Natural killer cell (primary cell): Measurements from ENCODE around the gene ADD1. TPM values are rescaled to one million over a fixed set of nuclear protein-coding genes. Genes with fewer than 3 reads are reported as not detected.
A peak's percentile ranks its signal among the peaks of the same experiment; 100 is the strongest.

Experiments
- ATAC-seq, 3 donors: fragments of 150-1000 bp in 2 of 3; fragments of 200-7000 bp in 1 of 3; cut with Tn5 transposase; 1 replicate in 1 of 3; 2 replicates in 2 of 3; pipeline ENCODE4 v1.10.0; 2021; ENCODE audit warnings: mild to moderate bottlenecking in 2 of 3, moderate library complexity in 2 of 3
- DNase-seq, 2 donors: peaks; one replicate each; pipeline versions ENCODE4 v3.0.0 to v3.0.0-alpha.2; 2013 to 2021; ENCODE audit warnings: mixed read lengths in 1 of 2
- H3K27ac ChIP-seq: one replicate; pipeline ENCODE4 v1.5.1; 2013; ENCODE audit warnings: mild to moderate bottlenecking, low read length
- H3K27me3 ChIP-seq: one replicate; pipeline ENCODE4 v1.6.1; 2013; ENCODE audit warnings: low read length; ENCODE audit not compliant: control insufficient read depth, insufficient read depth
- H3K36me3 ChIP-seq: one replicate; pipeline ENCODE4 v1.6.1; 2013; ENCODE audit warnings: low read length; ENCODE audit not compliant: control insufficient read depth, insufficient read depth
- H3K4me1 ChIP-seq: one replicate; pipeline ENCODE4 v1.6.1; 2013; ENCODE audit warnings: low read length; ENCODE audit not compliant: control insufficient read depth, insufficient read depth
- H3K4me3 ChIP-seq: one replicate; pipeline ENCODE4 v1.5.1; 2013; ENCODE audit warnings: low read length
- H3K9me3 ChIP-seq: one replicate; pipeline ENCODE4 v1.6.1; 2013; ENCODE audit warnings: low read length; ENCODE audit not compliant: control insufficient read depth, insufficient read depth
- H3K27ac Mint-ChIP-seq, 2 donors: one replicate each; pipeline ENCODE4 v1.8.0; 2022; ENCODE audit warnings: mild to moderate bottlenecking in 2 of 2, mixed read lengths in 2 of 2, moderate library complexity in 1 of 2
- H3K27me3 Mint-ChIP-seq, 2 donors: one replicate each; pipeline ENCODE4 v1.8.0; 2022; ENCODE audit warnings: low read depth in 2 of 2, mixed read lengths in 2 of 2
- H3K36me3 Mint-ChIP-seq: one replicate; pipeline ENCODE4 v1.8.0; 2022; ENCODE audit warnings: mixed read lengths
- H3K4me1 Mint-ChIP-seq, 2 donors: one replicate each; pipeline ENCODE4 v1.8.0; 2022; ENCODE audit warnings: mixed read lengths in 2 of 2
- H3K4me3 Mint-ChIP-seq: one replicate; pipeline ENCODE4 v1.8.0; 2022; ENCODE audit warnings: mild to moderate bottlenecking, moderate library complexity, mixed read lengths
- H3K9me3 Mint-ChIP-seq, 2 donors: one replicate each; pipeline ENCODE4 v1.8.0; 2022; ENCODE audit warnings: mixed read lengths in 2 of 2
- WGBS: methylation state at CpG from one replicate; pipeline ENCODE4 v1.1.7; 2013; ENCODE audit warnings: missing lambda C conversion rate; ENCODE audit not compliant: insufficient coverage; 5-methylcytosine and 5-hydroxymethylcytosine counted together
- intact Hi-C: fragments of 100-400 bp; cut with micrococcal nuclease; formaldehyde crosslinking; loops from one replicate; pipeline ENCODE4 v1.14.2; 2022
- total RNA-seq, 4 donors: library from RNA; stranded (reverse); fragments of 120-200 nt in 1 of 4; gene quantifications; one replicate each; pipeline versions ENCODE4 v1.2.3 to v1.2.4, GENCODE V29; 2013 to 2022
- TF ChIP-seq, protein P1 (sequence below): fragments of 200-600 bp; IDR thresholded peaks from one replicate; pipeline ENCODE4 v1.8.0; 2022; ENCODE audit warnings: antibody characterized with exemption

ADD1 gene
- total RNA-seq, 3 donors from 2014 or later (not counting 1 experiment from before 2014, with no cell fraction given) = 383 to 465 (median 452) TPM

DNA sequence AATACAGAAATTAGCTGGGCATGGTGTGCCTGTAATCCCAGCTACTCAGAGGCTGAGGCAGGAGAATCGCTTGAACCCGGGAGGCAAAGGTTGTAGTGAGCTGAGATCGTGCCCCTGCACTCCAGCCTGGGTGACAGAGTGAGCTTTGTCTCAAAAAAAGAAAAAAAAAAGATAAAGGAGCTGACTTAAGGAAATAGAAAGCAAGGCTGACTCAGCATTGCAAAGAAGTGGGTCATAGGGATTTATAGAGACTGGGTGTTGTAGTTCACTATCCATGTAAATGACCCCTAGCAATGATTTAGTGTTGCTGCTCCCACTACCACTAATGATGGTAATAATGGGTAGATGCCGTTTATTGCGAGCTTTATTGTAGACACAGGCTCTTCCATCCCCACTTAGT is 47.6 kb downstream of the ADD1 start:
- intact Hi-C loops = no loop called here
- Mint-ChIP-seq H3K36me3 (peaks cover 15% of the 10 kb centered on the region), H3K4me3 (no peak overlapping the region), H3K27me3 (no peaks in the 10 kb centered on the region), H3K27ac (peak overlapping the region; percentile 43 to 82), H3K9me3 (no peaks in the 10 kb centered on the region), H3K4me1 (peaks cover 20 to 29% of the 10 kb centered on the region in 2 donors)
- Histone ChIP-seq H3K4me3 (no peak overlapping the region), H3K27ac (no peak overlapping the region), H3K9me3 (no peaks in the 10 kb centered on the region), H3K27me3 (no peaks in the 10 kb centered on the region), H3K36me3 (peaks cover 42% of the 10 kb centered on the region), H3K4me1 (no peaks in the 10 kb centered on the region)
- no peak for ATAC-seq
- 95% methylated on average over 5 of the region's 5 CpGs for WGBS
- TF ChIP-seq, protein P1, sequence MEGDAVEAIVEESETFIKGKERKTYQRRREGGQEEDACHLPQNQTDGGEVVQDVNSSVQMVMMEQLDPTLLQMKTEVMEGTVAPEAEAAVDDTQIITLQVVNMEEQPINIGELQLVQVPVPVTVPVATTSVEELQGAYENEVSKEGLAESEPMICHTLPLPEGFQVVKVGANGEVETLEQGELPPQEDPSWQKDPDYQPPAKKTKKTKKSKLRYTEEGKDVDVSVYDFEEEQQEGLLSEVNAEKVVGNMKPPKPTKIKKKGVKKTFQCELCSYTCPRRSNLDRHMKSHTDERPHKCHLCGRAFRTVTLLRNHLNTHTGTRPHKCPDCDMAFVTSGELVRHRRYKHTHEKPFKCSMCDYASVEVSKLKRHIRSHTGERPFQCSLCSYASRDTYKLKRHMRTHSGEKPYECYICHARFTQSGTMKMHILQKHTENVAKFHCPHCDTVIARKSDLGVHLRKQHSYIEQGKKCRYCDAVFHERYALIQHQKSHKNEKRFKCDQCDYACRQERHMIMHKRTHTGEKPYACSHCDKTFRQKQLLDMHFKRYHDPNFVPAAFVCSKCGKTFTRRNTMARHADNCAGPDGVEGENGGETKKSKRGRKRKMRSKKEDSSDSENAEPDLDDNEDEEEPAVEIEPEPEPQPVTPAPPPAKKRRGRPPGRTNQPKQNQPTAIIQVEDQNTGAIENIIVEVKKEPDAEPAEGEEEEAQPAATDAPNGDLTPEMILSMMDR = no peak
- DNase-seq = no peak

DNA sequence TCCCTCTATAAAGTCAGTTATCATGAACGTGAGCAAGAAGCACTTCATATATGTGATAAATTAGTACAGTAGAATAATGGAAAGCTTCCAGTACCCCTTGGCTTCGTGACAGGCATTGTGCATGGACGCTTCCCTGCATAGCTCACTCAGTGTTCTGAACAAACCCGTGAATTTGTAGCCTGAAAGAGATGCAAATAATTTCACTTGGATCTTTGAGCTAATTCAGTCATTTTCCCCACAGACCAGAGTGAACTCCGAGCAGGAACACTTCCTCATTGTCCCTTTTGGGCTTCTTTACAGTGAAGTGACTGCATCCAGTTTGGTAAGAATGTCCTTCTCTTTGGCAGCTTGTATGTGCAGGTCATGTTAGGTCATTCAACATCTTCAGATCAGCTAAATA is 50.1 kb downstream of the ADD1 start:
- H3K4me3 ChIP-seq = no peak overlapping the region
- H3K4me1 ChIP-seq = no peaks in the 10 kb centered on the region
- Mint-ChIP-seq H3K36me3 (peaks cover 15% of the 10 kb centered on the region), H3K4me1 (peaks cover 14 to 16% of the 10 kb centered on the region in 2 donors), H3K9me3 (no peaks in the 10 kb centered on the region), H3K27me3 (no peaks in the 10 kb centered on the region), H3K27ac (no peak overlapping the region), H3K4me3 (no peak overlapping the region)
- TF ChIP-seq, protein P1 = no peak
- peaks cover 45% of the 10 kb centered on the region for H3K36me3 ChIP-seq
- ATAC-seq (no peak), DNase-seq (no peak)
- no peaks in the 10 kb centered on the region for H3K27me3 ChIP-seq
- no peaks in the 10 kb centered on the region for H3K9me3 ChIP-seq
- H3K27ac ChIP-seq = no peak overlapping the region
- intact Hi-C loops = no loop called here
- 94% methylated on average over 5 of the region's 5 CpGs for WGBS

- H3K27me3 Mint-ChIP-seq = no peaks in the 10 kb centered on the region
- H3K27ac Mint-ChIP-seq = peak overlapping the region; percentile 26 to 29
- no peak for ATAC-seq
- H3K27ac ChIP-seq = no peak overlapping the region
- H3K36me3 Mint-ChIP-seq = peaks cover 32% of the 10 kb centered on the region
- H3K9me3 ChIP-seq = no peaks in the 10 kb centered on the region
- H3K9me3 Mint-ChIP-seq = no peaks in the 10 kb centered on the region
- H3K4me1 Mint-ChIP-seq = peaks cover 6 to 10% of the 10 kb centered on the region in 2 donors
- H3K27me3 ChIP-seq = no peaks in the 10 kb centered on the region
- intact Hi-C loops = no loop called here
- H3K4me1 ChIP-seq = no peaks in the 10 kb centered on the region
- DNase-seq = no peak
- H3K4me3 Mint-ChIP-seq = no peak overlapping the region
- H3K36me3 ChIP-seq = peaks cover 74% of the 10 kb centered on the region
- WGBS = 91% methylated on average over 3 of the region's 3 CpGs
- no peak overlapping the region for H3K4me3 ChIP-seq
- TF ChIP-seq, protein P1 = no peak
These were observed 54.4 kb downstream of the ADD1 start for GRCh38 chr4:2898001-2898400.

DNA sequence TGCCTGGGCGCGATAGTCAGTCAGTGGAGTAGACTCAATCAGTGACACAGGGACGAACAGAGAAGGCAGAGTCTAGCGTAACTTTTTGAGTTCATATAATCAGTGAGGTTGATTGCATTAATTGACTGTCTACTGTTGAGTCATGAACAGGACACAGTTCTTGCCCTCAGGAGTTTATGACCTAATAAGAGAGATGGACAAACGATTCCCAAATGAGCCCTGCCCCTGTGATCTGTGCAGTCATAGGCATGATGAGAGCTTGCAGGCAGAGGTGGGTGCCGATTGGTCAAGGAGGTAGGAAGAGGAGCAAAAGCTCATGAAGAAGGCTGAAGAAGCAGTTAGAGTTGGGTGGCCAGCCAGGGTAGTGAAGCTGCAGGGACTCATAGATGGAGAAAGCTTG is 57.1 kb downstream of the ADD1 start:
- Mint-ChIP-seq H3K4me1 (peaks cover 12 to 22% of the 10 kb centered on the region in 2 donors), H3K4me3 (no peak overlapping the region), H3K27me3 (no peaks in the 10 kb centered on the region), H3K27ac (peak overlapping the region; percentile 39 to 70), H3K36me3 (peaks cover 41% of the 10 kb centered on the region), H3K9me3 (no peaks in the 10 kb centered on the region)
- intact Hi-C loops = no loop called here
- TF ChIP-seq, protein P1 = no peak
- H3K4me3 ChIP-seq = no peak overlapping the region
- DNase-seq = no peak
- H3K27me3 ChIP-seq = no peaks in the 10 kb centered on the region
- ATAC-seq = no peak
- no peaks in the 10 kb centered on the region for H3K4me1 ChIP-seq
- peaks cover 79% of the 10 kb centered on the region for H3K36me3 ChIP-seq
- no peaks in the 10 kb centered on the region for H3K9me3 ChIP-seq
- H3K27ac ChIP-seq = no peak overlapping the region
- WGBS = 96% methylated on average over 6 of the region's 6 CpGs
